GM21381 (cell line): ENCODE measurements around the gene NCR2.

Experiments used
- ATAC-seq: cut with Tn5 transposase; IDR thresholded peaks from one replicate; pipeline ENCODE4 v1.9.1; 2021; ENCODE audit warnings: mild to moderate bottlenecking, moderate library complexity; ENCODE audit not compliant: unreplicated experiment

Gene NCR2

GRCh38 chr6:41392246-41392645, 56.8 kb downstream of the NCR2 start:
- no peak for ATAC-seq

- no peak for ATAC-seq
Measured at GRCh38 chr6:41396335-41396734, 60.9 kb downstream of the NCR2 start.

- ATAC-seq = no peak
Measured at GRCh38 chr6:41399424-41399823, 64.0 kb downstream of the NCR2 start.
